Effector CD8-positive, alpha-beta T cell (primary cell): ENCODE results near the gene OR52N2.

ENCODE experiments used
- DNase-seq: peaks from one replicate; lab custom pipeline; 2025; lab: John Stamatoyannopoulos, UW
- total RNA-seq, 4 experiments: gene quantifications; one replicate each; lab custom pipeline; 2026; lab: John Stamatoyannopoulos, UW

Gene OR52N2
- total RNA-seq = 0 reads per million in 4 experiments

DNA sequence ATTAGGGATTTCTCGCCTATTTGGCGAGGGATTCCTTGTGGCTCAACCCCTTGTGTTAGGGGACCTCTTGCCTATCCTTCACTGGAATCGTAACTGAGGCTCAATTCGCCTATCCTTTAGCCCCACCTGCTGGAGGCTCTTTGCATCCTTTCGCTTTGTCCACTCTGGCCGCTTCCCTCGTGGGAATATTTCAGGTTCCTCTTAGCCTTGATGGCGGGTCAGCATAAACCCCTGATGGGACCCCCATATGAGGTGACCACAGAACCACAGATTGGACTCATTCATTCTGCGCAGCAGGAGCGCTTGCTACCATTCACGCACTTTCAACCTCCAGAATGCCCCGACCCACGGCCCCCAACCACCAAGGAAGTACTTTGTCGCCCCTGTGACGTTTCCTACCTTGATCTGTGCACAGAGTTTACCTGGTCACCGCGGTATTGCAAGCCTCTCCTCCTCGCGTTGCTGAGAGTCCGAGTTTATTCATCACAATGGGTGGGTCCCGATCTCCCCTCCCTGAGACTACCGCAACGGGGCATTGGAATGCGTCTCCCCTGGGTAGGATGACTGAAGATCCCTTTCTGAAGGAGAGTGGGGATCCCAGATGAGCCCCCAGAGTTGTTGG, at the start of gene OR52N2:
OR52N2 (plus strand) TSS at position 425 of the 622 bp plus-strand sequence. CDS start 11,412 bp downstream, outside the sequence.
- DNase-seq = peak; percentile 68

DNA sequence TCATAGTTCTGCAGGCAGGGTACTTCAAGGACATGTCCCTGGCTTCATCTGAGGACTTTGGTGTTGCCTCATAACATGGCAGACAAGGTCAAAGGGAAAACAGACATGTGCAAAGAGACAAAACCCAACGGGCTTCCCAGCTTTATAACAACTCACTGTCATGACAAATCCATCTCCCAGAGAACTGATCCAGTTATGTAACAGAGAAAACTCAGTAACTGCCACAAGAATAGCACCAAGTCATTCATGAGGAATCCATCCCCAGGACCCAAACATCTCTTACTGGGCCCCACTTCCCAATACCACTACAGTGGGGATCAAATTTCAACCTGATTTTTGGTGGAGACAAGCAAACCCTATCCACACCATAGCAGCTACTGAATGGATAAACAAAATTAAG, 41.7 kb upstream of the OR52N2 start:
- DNase-seq = no peak

DNA sequence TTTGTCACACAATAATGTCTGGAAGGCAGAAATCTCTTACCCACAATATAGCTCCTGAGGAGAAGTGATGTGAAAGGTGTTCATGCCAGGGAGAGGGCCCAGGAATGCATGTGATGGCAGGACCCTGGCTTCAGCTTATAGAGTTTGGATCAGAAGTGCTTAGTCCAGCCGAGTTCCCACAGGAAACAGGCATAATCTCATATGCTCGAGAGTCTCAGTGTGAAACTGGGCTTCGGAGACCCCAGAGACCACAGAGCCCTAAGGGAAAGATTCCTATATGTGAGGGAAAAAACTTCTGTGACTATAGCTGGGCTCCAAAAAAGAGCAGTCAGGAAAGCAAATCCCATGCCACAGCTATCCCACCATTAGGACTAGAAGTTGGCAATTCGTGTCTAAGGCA, 25.5 kb upstream of the OR52N2 start, which contains the start of gene OR52N5:
OR52N5 (minus strand) TSS at position 101 of the 400 bp plus-strand sequence. CDS start 4,721 bp downstream, outside the sequence.
- no peak for DNase-seq

DNA sequence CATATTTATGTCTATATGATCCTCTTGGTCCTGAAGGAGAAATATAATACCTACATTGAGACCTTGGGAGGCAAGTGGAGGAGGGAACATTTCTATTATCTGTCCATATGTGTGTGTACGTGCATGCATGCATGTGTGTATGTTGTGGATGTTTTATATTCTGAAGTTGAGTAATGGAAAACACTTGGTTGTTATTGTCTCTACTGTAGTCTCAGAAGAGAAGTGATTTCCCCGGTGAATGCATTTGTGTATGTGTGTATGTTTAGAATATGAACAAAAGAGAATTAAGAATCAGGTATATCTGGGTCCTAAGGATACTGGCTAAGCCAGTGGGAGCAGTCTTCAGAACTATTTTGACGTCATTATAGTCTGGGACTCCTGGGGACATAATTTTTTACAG, 17.6 kb upstream of the OR52N2 start, which contains the start of gene OR52N1:
OR52N1 (minus strand) TSS at position 101 of the 400 bp plus-strand sequence. CDS start 2,449 bp downstream, outside the sequence.
- DNase-seq = no peak

GRCh38 chr11:5796541-5796940, 12.2 kb upstream of the OR52N2 start:
- no peak for DNase-seq

DNA sequence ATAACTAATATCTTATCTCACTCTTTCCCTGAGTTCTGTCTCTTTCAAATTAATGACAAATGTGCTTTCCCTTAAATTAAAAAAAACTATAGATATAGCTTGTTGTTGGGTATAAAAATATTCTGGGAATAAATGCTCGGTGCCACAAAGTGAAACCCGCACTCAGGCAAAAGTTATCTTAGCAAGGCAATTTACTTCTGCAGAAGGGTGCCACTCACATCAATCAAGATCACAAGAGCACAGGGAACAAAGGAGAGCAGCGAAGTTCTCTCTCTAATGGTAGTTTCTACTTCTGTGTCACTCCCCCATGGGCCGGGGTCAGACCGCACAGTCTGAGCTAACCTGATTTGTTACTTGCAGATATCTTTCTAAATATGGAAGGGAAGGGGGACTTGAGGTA, 4.7 kb upstream of the OR52N2 start:
- DNase-seq = no peak

DNA sequence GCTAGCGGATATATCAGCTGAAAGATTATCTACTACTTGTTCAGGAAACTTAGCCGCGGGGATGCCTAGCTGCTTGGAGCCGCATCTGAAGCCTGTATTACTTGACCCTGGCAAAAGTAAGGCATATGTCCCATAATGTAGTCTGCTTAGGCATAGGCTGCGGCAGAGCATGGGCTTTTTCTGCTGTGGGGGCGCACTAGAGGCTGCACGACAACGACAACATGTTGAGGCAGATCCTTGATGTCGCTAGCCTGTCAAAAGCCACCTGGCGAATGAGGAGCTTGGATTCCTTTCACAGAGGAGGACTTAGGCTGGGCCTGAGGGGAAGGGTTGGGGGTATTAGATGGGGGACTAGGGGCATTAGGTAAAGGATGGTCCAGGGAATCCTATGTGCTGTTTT, 1.1 kb upstream of the OR52N2 start:
- no peak for DNase-seq

- no peak for DNase-seq
Observed at GRCh38 chr11:5809122-5809519, 397 bp downstream of the OR52N2 start.

DNA sequence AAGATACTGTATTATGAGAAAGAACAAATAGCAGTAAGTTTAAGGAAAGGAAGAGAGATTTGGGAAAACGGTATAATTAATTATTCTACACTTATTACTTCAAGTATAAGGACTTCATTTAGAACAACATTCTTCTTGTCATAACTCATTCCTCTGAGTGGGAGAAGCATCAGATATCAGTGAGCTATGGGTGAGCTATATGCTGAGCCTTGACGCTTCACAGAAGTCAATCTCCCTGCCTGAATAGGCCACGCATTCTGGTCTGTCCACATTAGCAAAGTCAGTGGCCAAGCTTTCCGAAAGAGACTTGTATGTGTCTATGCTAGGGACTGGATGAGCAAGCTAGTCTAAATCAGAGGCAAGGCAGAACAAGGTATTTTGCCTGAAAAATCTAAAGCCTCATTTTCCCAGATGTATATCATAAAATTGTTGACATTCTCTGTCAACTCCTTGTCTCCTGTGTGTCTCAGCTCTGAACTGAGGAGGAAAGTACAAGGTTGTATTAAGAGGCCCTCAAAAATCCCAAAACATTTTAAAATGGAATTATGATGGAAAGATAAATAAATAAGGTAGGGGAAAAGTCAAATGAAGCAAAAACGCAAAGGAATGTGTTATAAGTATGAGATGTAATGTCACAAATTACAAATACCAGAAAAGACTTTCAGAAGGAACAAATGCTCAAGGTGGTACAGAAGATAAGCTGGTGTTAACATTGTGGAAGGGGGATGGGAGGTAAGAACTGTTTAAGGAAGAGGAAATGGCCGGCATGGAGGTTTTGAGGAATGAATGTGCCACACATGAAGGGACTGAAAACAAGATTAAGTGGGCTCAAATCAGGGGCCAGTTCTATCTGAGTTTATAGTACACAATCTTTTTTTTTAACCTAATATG, 1.4 kb downstream of the OR52N2 start:
- no peak for DNase-seq

- no peak for DNase-seq
Observed at GRCh38 chr11:5815534-5815933, 6.8 kb downstream of the OR52N2 start.

- no peak for DNase-seq
Observed at GRCh38 chr11:5818245-5818886, 9.6 kb downstream of the OR52N2 start.

- DNase-seq = no peak
Observed at GRCh38 chr11:5831196-5831829, 22.6 kb downstream of the OR52N2 start.

DNA sequence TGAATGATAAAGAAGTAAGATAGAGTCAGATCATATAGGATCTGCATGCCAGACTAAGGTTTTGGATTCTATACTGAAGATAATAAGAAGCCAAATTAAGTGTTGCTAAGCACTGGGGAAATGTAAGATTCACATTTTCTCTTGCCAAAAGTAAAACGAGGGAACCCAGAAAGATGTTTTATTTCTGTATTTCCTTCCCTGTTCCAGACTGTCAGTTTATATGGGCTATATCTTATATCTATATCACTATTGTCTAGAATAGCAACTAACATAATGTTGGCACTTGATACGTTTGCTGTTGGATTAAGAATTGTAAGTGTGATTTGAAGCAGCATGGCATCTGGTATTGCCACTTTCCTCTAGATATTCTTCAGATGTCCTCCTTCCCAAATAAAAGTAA, 24.7 kb downstream of the OR52N2 start:
- DNase-seq = no peak

GRCh38 chr11:5837695-5838094, 29.0 kb downstream of the OR52N2 start:
- no peak for DNase-seq

GRCh38 chr11:5841797-5842196, 33.1 kb downstream of the OR52N2 start, which contains the start of gene OR52E6:
TSS of gene OR52E6 (minus strand) at chr11:5841897. CDS start at chr11:5841897, 0 bp downstream.
- no peak for DNase-seq

GRCh38 chr11:5846701-5847100, 38.0 kb downstream of the OR52N2 start:
- DNase-seq = no peak

DNA sequence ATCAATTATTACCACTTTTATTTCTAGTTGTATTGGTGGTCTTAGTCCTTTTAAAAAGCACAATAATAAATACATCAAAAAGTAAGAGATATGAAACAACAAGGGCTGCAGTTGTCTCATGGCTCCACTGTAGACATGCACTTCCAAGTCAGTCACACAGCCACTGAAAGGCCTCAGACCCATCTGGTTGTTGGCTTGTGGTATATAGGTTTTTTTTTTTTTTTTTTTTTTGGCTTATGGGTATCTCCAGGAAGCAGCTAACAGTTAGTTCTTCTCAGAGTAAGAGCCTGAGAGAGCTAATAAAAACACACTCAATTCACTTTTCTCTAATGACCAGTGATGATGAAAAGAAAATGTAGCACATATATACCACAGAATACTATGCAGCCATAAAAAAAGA, 39.0 kb downstream of the OR52N2 start:
- DNase-seq = no peak

GRCh38 chr11:5851002-5851401, 42.3 kb downstream of the OR52N2 start:
- no peak for DNase-seq

DNA sequence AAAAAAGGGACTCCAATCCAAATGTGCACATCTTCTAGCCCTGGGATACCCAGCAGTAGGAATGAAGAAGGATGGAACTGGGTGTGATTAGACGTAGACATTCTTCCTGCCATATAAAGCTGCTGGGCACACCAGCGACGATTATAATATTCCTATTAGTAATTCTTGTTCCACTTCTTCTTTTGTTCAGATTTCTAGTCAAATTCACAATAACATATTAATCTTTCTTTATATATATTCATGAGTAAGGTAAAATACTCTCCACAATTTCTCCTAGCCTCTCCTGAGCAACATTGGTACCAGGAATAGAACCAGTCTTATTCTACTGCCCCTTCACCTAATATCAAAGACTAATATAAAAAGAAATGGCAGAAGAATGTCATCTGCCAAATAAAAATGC, 48.9 kb downstream of the OR52N2 start, which contains the start of gene OR52E8:
OR52E8 (minus strand) TSS at position 101 of the 400 bp plus-strand sequence; CDS start at position 101, 0 bp downstream.
- no peak for DNase-seq

DNA sequence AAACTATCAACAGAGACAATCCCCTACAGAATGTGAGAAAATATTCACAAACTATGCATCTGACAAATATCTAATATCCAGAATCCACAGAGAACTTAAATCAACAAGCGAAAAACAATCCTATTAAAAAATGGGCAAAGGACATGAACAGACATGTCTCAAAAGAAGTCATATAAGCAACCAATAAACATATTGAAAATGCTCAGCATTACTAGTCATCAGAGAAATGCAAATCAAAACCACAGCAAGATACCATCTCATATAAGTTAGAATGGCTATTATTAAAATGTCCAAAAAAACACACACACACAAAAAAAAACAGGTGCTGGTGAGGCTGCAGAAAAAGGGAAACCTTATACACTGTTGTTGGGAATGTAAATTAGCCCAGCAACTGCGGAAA, 57.1 kb downstream of the OR52N2 start:
- no peak for DNase-seq
